IMR-90 (cell line): Measurements from ENCODE around the gene MAP3K1.

Experiments used
- CEBPB ChIP-seq: IDR thresholded peaks from 2 replicates; pipeline ENCODE4 v1.6.1; 2012; ENCODE audit warnings: low read depth, low read length, improper control_type of control experiment
- CHD1 ChIP-seq: IDR thresholded peaks from 2 replicates; pipeline ENCODE4 v1.6.1; 2012; ENCODE audit warnings: low read depth, low read length, improper control_type of control experiment
- CTCF ChIP-seq: conservative IDR thresholded peaks from 2 replicates; pipeline ENCODE4 v1.5.1; 2012; ENCODE audit warnings: mild to moderate bottlenecking, low read depth, low read length, improper control_type of control experiment
- ELK1 ChIP-seq: fragments of 150-350 bp; IDR thresholded peaks from 2 replicates; pipeline ENCODE4 v1.6.1; 2016; ENCODE audit warnings: low read depth, mild to moderate bottlenecking, low read length, moderate library complexity, borderline replicate concordance
- FOS ChIP-seq: fragments of 150-350 bp; IDR thresholded peaks from 2 replicates; pipeline ENCODE4 v1.6.1; 2016; ENCODE audit warnings: low read depth, low read length
- MAFK ChIP-seq: IDR thresholded peaks from 2 replicates; pipeline ENCODE4 v1.6.1; 2012; ENCODE audit warnings: low read depth, low read length, improper control_type of control experiment
- MAZ ChIP-seq: IDR thresholded peaks from 2 replicates; pipeline ENCODE4 v1.6.1; 2012; ENCODE audit warnings: low read depth, mild to moderate bottlenecking, low read length, improper control_type of control experiment, moderate library complexity, borderline replicate concordance
- MXI1 ChIP-seq: IDR thresholded peaks from 2 replicates; pipeline ENCODE4 v1.6.1; 2012; ENCODE audit warnings: low read depth, mild to moderate bottlenecking, low read length, moderate library complexity, borderline replicate concordance
- POLR2A ChIP-seq: IDR thresholded peaks from 2 replicates; pipeline ENCODE4 v1.6.1; 2012; ENCODE audit warnings: mild to moderate bottlenecking, low read depth, low read length
- RAD21 ChIP-seq: IDR thresholded peaks from 2 replicates; pipeline ENCODE4 v1.6.1; 2012; ENCODE audit warnings: low read length, improper control_type of control experiment
- RCOR1 ChIP-seq: IDR thresholded peaks from 2 replicates; pipeline ENCODE4 v1.6.1; 2012; ENCODE audit warnings: mild to moderate bottlenecking, low read length, improper control_type of control experiment; ENCODE audit not compliant: insufficient replicate concordance
- RFX5 ChIP-seq: IDR thresholded peaks from 2 replicates; pipeline ENCODE4 v1.8.0; 2012; ENCODE audit warnings: low read depth, mild to moderate bottlenecking, low read length, moderate library complexity
- SMC3 ChIP-seq: fragments of 150-350 bp; IDR thresholded peaks from 2 replicates; pipeline ENCODE4 v1.6.1; 2016; ENCODE audit warnings: low read depth, mild to moderate bottlenecking, antibody characterized with exemption, low read length, moderate library complexity
- USF2 ChIP-seq: fragments of 150-350 bp; IDR thresholded peaks from 2 replicates; pipeline ENCODE4 v1.6.1; 2017; ENCODE audit warnings: mild to moderate bottlenecking, antibody characterized with exemption, low read length, low read depth

- TF ChIP-seq MXI1 (no peak), SMC3 (no peak), CTCF (no peak), POLR2A (no peak), CEBPB (no peak), USF2 (no peak), RAD21 (no peak), ELK1 (no peak), MAFK (no peak), RCOR1 (no peak), CHD1 (no peak), MAZ (no peak), FOS (no peak), RFX5 (no peak)
Observed at GRCh38 chr5:56819060-56819881, 3.9 kb downstream of the MAP3K1 start.
